Peyer's patch (tissue), 4 donors: ENCODE measurements around the gene PLOD1. TPM values are rescaled to one million over a fixed set of nuclear protein-coding genes. Genes with fewer than 3 reads are reported as not detected.
A peak's percentile ranks its signal among the peaks of the same experiment; 100 is the strongest.
"Not testable (repeated sequence)": the region's sequence is repeated elsewhere in the genome, so short reads cannot be mapped to it uniquely, and the experiment has no call there.

Experiments used
- DNase-seq, 3 donors: peaks; one replicate each; pipeline ENCODE4 v3.0.0-alpha.2; 2017 to 2019
- H3K27ac ChIP-seq, 4 donors: fragments of 200-600 bp; sonication (generic); one replicate each; pipeline ENCODE4 v1.5.1; 2016 to 2019
- H3K27me3 ChIP-seq, 2 donors: fragments of 200-600 bp; sonication (generic); one replicate each; pipeline ENCODE4 v1.5.1; 2019
- H3K36me3 ChIP-seq, 3 donors: fragments of 200-600 bp; sonication (generic); one replicate each; pipeline ENCODE4 v1.5.1; 2016 to 2019
- H3K4me1 ChIP-seq, 4 donors: fragments of 200-600 bp; sonication (generic); one replicate each; pipeline ENCODE4 v1.5.1; 2016 to 2019
- H3K4me3 ChIP-seq, 4 donors: fragments of 200-600 bp; sonication (generic); 1 replicate in 3 of 4; 2 replicates in 1 of 4; pipeline ENCODE4 v1.5.1; 2016 to 2019; ENCODE audit warnings: mild to moderate bottlenecking in 1 of 4
- H3K9me3 ChIP-seq, 4 donors: fragments of 200-600 bp; sonication (generic); one replicate each; pipeline ENCODE4 v1.5.1; 2016 to 2019; ENCODE audit warnings: mild to moderate bottlenecking in 1 of 4
- POLR2A ChIP-seq, 2 donors: fragments of 450-650 bp; IDR thresholded peaks; one replicate each; pipeline ENCODE4 v1.5.1; 2017; ENCODE audit warnings: antibody characterized with exemption in 2 of 2, mild to moderate bottlenecking in 2 of 2, moderate library complexity in 2 of 2
- total RNA-seq, 4 donors: library from RNA; depleted of rRNA; stranded (reverse); fragments of >200 nt; gene quantifications; one replicate each; pipeline ENCODE4 v1.1.0, GENCODE V29; 2016
- TF ChIP-seq, protein P1 (sequence below), 6 experiments: fragments of 450-650 bp in 4 of 6; fragments of 200-600 bp in 2 of 6; sonication (generic) in 1 of 6; IDR thresholded peaks; one replicate each; pipeline ENCODE4 v1.5.1; 2017 to 2019; ENCODE audit warnings: antibody characterized with exemption in 6 of 6, mild to moderate bottlenecking in 3 of 6, moderate library complexity in 1 of 6

PLOD1 gene
- total RNA-seq, 4 donors from 2014 or later: 23.9 to 75.2 (median 47.0) TPM

DNA sequence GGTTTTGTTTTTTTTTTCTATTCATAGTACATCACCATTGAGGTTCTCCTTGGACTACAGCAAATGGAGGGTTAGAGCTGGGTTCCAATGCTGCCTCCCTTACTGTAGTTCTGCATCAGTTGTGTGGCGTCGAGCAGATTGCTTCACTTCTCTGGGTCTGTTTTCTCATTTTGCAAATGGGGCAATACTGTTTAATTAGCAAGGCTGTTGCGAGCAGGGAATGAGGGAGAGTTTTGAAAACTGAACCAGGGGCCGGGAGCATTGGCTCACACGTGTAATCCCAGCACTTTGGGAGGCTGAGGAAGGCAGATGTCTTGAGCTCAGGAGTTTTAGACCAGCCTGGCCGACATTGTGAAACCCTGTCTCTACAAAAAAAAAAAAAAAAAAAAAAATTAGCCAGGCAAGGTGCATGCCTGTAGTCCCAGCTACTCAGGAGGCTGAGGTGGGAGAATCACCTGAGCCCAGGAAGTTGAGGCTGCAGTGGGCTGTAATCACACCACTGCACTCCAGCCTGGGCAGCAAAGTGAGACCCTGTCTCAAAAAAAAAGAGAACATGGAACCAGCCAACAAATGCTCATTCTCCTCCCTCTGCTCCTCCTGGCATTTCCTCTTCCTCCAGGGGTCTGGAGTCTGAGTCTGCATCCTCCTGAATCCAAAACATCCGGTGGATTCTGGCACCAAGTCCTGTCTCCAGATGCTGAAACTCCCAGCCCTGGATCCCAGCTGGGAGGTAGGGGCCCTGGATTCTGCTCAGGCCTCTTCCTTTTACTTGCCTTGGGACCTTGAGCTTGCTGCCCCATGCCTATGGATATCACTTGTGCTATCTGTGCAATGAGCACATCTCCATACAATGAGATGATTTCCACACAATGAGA is 3.7 kb upstream of the PLOD1 start:
- no peak for DNase-seq
- Histone ChIP-seq H3K9me3 (no peaks in the 10 kb centered on the region), H3K4me1 (peaks cover 0 to 62% (median 2%) of the 10 kb centered on the region in 4 donors), H3K27me3 (no peaks in the 10 kb centered on the region), H3K27ac (peak overlapping the region in 1 of 4 donors; percentile 74), H3K36me3 (no peaks in the 10 kb centered on the region), H3K4me3 (no peak overlapping the region)
- TF ChIP-seq, protein P1, sequence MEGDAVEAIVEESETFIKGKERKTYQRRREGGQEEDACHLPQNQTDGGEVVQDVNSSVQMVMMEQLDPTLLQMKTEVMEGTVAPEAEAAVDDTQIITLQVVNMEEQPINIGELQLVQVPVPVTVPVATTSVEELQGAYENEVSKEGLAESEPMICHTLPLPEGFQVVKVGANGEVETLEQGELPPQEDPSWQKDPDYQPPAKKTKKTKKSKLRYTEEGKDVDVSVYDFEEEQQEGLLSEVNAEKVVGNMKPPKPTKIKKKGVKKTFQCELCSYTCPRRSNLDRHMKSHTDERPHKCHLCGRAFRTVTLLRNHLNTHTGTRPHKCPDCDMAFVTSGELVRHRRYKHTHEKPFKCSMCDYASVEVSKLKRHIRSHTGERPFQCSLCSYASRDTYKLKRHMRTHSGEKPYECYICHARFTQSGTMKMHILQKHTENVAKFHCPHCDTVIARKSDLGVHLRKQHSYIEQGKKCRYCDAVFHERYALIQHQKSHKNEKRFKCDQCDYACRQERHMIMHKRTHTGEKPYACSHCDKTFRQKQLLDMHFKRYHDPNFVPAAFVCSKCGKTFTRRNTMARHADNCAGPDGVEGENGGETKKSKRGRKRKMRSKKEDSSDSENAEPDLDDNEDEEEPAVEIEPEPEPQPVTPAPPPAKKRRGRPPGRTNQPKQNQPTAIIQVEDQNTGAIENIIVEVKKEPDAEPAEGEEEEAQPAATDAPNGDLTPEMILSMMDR (IDR thresholded peaks at IDR 0.05): no peak
- no peak for TF ChIP-seq POLR2A (IDR thresholded peaks at IDR 0.05)

DNA sequence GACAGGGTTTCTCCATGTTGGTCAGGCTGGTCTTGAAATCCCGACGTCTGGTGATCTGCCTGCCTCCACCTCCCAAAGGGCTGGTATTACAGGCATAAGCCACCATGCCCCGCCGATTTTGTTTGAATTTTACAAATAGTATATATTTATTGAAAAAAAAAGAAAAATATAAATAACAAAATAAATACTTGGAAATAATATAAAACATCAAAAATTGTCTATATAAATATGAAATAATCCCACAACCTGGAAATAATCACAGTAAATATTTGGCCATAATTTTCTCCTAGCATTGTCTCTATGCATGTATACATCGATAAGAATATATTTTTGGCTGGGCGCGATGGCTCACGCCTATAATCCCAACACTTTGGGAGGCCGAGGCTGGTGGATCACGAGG is 2.7 kb upstream of the PLOD1 start:
- TF ChIP-seq POLR2A (IDR thresholded peaks at IDR 0.05): no peak
- TF ChIP-seq, protein P1 (IDR thresholded peaks at IDR 0.05): no peak
- Histone ChIP-seq H3K4me1 (peaks cover 0 to 60% (median 2%) of the 10 kb centered on the region in 4 donors), H3K4me3 (no peak overlapping the region), H3K36me3 (no peaks in the 10 kb centered on the region), H3K27me3 (no peaks in the 10 kb centered on the region), H3K9me3 (no peaks in the 10 kb centered on the region), H3K27ac (no peak overlapping the region)
- no peak for DNase-seq

DNA sequence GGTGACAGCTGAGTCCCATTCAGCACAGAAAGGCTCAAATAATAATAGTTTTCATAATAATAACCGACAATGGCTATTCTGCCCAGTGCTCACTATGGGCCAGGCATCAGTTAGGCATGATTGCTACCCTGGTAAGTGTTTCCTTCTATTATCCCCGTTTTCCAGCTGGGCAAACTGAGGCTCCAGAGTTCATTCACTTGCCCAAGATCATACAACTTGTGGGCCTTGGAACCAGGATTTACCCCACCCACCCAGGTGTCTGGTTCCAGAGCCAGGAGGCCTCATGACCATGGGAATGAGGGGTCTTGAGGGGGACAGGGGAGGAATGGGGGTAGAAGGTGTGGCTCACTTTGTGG is 518 bp downstream of the PLOD1 start:
- Histone ChIP-seq H3K36me3 (no peaks in the 10 kb centered on the region), H3K9me3 (no peaks in the 10 kb centered on the region), H3K4me1 (peaks cover 0 to 49% (median 2%) of the 10 kb centered on the region in 4 donors), H3K4me3 (peak overlapping the region; percentile 54 to 76 (median 70)), H3K27ac (peak overlapping the region; percentile 50 to 78 (median 74)), H3K27me3 (no peaks in the 10 kb centered on the region)
- no peak for DNase-seq
- TF ChIP-seq, protein P1 (IDR thresholded peaks at IDR 0.05): no peak
- TF ChIP-seq POLR2A (IDR thresholded peaks at IDR 0.05): no peak

DNA sequence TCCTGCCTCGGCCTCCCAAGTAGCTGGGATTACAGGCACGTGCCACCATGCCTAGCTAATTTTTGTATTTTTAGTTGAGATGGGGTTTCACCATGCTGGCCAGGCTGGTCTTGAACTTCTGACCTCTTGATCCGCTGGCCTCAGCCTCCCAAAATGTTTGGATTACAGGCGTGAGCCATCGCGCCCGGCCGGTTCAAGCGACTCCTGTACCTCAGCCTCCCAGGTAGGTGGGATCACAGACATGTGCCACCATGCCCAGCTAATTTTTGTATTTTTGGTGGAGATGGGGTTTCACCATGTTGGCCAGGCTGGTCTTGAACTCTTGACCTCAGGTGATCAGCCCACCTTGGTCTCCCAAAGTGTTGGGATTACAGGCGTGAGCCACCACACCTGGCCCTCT is 1.2 kb downstream of the PLOD1 start:
- H3K27me3 ChIP-seq, H3K36me3 ChIP-seq, H3K27ac ChIP-seq, DNase-seq, H3K9me3 ChIP-seq: not testable (repeated sequence)
- peaks cover 0 to 44% (median 2%) of the 10 kb centered on the region in 4 donors for H3K4me1 ChIP-seq
- peak overlapping the region in 1 of 4 donors; percentile 71 for H3K4me3 ChIP-seq

DNA sequence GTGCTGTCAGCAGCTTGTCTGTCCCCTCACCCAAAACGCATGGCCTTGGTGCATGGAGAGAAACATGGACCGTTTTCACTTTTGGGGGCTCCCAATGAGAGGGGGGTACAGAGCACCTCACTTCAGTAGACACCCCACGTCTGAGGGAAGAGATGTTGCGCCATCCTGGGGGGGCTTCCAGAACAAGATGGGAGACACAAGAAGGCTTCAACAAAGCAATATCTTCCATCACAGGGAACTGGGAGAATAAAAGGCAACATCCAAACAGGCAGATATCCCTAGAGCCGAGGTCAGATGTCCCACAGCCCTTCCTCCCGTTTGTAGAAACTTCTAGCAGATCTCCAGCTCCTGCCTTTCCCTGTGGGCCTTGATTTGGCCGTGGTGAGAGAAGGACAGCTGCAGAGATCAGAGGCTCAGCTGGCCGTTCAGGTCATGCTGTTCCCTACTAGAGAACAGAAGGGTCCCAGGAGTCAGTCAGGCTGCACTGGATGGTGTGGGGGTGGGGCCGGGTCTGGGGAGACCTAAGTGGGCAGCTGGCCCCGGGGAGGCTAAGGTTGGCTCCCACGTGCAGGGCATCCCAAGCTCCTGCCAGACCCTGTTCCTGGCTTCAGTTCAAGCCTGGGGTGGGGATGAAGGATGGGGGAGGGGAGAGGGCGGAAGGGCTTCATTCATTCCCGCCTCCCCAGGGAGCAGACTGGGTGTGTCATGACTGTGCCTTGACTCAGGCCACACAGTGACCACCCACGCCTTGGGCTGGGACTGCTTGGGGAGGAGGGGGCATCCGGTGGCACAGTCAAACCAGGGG is 4.4 kb downstream of the PLOD1 start:
- H3K27ac ChIP-seq: peak overlapping the region in 1 of 4 donors; percentile 13

DNA sequence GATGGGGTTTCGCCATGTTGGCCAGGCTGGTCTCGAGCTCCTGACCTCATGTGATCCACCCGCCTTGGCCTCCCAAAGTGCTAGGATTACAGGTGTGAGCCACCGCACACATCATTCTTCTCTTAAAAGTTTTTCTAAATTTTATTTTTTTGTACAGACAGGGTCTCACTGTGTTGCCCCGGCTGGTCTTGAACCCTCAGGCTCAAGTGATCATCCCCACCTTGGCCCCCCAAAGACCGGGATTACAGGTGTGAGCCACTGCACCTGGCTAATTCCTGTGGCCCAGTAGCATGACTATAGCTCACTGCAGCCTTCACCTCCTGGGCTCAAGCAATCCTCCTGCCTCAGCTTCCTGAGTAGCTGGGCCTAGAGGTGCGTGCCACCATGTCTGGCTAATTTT is 5.3 kb downstream of the PLOD1 start:
- not testable (repeated sequence) for H3K9me3 ChIP-seq, DNase-seq, H3K27ac ChIP-seq, H3K4me3 ChIP-seq, H3K36me3 ChIP-seq, H3K27me3 ChIP-seq
- H3K4me1 ChIP-seq: peaks cover 0 to 35% (median 2%) of the 10 kb centered on the region in 4 donors

More for the DNA sequence above, 4.4 kb downstream of the PLOD1 start:
- no peaks in the 10 kb centered on the region for H3K27me3 ChIP-seq
- no peaks in the 10 kb centered on the region for H3K36me3 ChIP-seq
- no peak for DNase-seq
- peaks cover 0 to 38% (median 2%) of the 10 kb centered on the region in 4 donors for H3K4me1 ChIP-seq
- no peak for TF ChIP-seq POLR2A (IDR thresholded peaks at IDR 0.05)
- TF ChIP-seq, protein P1 (IDR thresholded peaks at IDR 0.05): no peak
- H3K9me3 ChIP-seq: no peaks in the 10 kb centered on the region
- H3K4me3 ChIP-seq: no peak overlapping the region
